ENCODE data around the gene MYZAP.

MYZAP gene

GRCh38 chr15:57665939-57666338 lies 74.2 kb downstream of the MYZAP start:
- no peak for DNase-seq

DNA sequence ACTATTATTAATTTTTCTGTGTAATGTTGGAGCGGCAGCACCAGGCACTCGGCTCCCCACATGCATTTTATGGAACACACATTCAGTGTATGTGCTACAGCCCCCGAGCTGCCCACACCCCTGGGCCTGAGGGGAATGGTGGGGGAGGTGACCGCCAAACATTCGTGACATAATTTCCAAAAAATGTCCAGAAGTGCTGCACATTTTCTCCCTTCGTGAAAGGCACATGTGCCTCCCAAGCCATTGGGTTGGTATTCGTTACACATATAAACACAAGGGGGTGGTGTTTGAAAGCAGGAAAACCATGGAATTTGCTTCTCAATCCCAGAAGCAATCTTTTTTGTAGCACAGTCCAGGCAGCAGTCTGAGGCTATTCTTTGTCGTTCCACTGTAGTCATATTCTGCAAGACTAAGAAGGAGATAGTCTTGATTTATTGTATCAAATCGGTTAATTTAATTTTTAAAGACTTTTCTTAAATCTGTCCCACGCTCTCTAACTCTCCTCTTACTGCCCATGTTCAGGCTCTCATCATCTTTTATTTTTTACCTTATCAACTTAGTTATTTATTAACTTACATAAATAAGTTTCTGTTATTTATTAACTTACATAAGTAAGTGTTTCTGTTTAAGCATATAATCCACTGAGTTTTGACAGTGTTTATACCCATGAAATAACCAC lies 75.6 kb downstream of the MYZAP start:
- no peak for DNase-seq

DNA sequence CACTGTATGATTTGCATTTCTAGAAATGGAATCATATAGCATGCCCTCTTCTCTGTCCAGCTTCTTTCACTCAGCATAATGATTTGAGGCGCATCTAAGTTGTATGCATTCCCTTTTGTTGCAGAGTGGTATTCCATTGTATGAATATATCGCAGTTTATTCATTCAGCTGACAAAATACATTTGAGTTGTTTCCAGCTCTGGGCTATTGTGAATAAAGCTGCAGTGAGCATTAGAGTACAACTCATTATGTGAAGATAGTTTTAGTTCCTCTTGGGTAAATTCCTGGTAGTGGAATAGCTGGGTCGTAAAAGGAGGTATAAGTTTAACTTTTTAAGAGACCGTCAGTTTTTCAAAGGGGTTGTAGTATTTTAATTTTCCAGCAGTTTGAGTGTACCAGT lies 76.3 kb downstream of the MYZAP start:
- DNase-seq, result no peak

DNA sequence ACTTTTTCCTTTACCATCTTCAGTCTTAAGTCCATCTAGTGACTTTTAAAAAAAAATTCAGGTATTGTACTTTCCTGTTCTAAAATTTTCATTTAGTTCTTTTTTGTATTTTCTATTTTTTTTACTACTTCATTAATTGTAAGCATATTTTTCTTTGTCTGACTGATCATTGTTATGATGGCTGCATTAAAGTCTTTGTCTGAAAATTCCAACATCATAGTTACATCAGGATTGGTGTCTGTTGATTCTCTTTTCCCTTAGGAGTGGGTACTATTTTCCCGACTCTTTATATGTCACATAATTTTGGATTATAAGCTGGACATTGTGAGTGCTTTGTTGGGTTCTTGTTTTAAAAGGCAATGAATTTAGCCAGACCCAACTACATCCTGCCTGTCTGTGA lies 79.9 kb downstream of the MYZAP start:
- DNase-seq, result no peak

GRCh38 chr15:57675481-57676181 lies 83.9 kb downstream of the MYZAP start:
- DNase-seq, result no peak

DNA sequence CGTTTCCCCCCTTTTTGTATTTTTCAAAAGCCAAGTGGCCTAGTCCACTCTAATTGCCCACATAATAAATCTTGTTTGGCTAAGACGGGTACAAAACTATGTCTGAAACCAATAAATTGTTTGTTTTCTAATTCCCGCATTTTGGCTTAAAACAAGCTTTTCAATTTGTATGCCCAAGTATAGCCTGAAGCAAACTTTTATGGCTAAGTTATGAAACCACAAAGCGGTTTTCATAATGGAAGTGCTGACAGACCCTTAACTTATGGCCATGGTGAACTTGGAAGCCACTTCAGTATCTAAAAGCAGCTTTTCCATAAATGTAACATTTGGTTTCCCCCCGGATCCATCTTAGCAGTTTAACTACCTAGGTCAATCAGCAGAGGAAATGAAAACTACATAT lies 84.9 kb downstream of the MYZAP start:
- DNase-seq, result no peak

- DNase-seq, result no peak
Observed at GRCh38 chr15:57677204-57677603, 85.5 kb downstream of the MYZAP start.

GRCh38 chr15:57680021-57680420 lies 88.3 kb downstream of the MYZAP start:
- no peak for DNase-seq

- no peak for DNase-seq
Observed at GRCh38 chr15:57681011-57681410, 89.3 kb downstream of the MYZAP start.

GRCh38 chr15:57683481-57683880 lies 91.8 kb downstream of the MYZAP start:
- no peak for DNase-seq

DNA sequence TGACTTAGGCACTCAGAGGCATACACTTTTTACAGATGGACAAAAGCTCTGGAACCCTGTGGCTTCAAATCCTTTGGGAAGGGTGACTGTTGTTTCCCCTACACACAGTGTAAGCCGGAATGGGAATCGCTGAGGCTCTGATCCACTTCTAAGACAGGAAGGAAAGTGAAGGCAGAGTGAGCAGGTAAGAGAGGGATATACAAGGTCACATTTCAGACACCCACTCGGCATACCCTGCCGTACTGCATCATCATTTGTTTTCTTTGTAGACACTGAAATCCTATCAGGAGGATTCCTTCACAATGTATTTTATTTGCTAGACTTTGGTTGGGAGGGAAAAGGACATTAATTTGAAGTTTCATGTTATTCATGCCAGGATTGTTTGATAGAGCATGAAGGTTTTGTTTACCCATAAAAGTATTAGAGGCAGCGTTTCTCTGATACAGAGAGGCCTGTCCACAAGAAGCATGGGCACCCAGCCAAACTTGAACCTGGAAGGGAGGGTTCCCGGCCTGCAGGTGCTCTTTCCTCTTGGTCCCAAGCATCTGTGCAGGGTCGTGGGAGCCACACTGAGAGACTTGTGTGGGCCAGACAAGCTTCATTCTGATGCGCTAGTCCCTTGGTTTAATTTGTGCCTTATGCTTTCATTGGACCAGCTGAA lies 92.9 kb downstream of the MYZAP start:
- DNase-seq, result peak; percentile 39

DNA sequence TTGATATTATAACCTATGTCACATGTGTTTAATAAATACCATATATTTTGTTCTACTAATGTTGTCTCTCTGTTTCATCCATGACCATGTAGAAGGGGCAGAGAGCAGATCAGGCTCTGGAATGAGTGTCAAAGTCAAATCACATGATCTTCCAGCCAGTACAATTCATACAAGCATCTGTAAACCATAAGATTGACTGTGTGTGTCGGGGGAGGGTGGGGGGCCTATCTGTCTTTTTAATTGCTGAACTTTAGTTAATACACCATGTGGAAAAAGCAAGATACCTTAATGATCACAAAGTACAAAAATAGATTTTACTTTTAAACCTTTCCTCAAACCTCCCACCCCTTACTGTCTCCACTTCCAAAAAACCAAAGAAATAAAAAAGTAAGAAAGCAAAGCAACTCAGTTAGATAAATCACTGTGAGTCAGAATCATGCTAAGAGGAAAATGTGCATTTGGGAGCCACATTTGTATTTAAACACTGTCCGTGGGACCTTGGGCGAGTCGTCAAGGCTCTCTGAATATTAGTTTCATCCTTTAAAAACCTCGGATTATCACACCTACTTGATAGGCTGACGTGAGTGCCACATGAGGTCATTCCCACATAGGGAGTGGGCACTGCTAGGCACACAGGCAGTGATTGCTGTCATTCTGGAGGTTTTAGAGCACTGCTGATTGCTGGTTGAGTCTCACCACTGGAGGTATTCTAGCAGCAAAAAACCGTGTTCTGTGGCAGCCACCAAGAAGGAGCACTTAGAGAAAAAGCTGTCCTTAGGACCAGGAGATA lies 93.8 kb downstream of the MYZAP start:
- DNase-seq, result no peak

- no peak for DNase-seq
Observed at GRCh38 chr15:57686657-57687056, 95.0 kb downstream of the MYZAP start.

DNA sequence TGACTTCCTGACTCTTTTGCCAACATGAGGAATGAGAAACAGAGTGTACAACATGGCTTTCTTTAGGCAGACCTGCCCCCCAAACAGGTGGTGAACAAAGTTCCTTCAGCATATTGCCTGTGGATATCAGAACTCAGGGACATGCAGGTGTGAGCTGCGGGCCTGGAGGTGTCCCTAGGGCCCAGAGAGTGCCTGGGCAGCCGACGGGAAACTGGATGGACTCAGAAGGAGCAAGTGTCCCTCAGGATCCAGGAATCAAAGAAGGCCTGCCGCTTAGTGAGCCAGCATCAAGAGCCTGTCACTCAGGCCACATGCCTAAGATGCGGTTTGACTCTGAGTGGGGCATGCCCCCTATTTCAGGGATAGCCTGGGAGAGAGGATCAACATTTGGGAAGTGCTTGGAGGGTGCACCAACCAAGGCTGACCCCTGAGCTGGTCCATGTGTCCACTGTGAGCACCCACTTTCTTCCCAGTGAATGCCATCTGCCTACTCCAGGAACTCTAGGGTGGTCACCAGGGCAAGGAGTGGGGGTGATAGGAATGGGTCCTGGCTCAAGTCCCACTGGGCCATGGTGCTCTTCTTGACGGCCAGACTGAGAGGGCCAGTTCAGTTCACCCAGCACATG lies 98.8 kb downstream of the MYZAP start:
- DNase-seq, result no peak

DNA sequence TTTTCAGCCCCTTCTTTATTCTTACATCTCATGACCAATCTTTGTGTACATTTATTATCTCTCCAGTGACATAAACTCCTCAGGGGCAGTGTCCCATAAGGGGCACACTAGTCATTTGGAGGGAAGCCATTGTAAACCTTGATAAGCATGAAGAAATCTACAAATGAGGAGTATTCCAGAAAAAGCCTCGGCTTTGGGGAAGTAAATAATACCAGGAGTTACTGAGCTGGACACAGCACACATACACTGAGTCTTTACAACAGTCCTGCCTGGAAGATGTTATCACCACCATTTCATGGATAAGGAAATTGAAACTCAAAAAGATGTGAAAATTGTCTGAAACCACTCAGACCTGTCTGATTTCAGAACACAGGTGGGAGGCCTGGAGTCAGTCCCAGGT lies 99.4 kb downstream of the MYZAP start:
- no peak for DNase-seq

GRCh38 chr15:57692709-57693108 lies 101.0 kb downstream of the MYZAP start:
- no peak for DNase-seq

DNA sequence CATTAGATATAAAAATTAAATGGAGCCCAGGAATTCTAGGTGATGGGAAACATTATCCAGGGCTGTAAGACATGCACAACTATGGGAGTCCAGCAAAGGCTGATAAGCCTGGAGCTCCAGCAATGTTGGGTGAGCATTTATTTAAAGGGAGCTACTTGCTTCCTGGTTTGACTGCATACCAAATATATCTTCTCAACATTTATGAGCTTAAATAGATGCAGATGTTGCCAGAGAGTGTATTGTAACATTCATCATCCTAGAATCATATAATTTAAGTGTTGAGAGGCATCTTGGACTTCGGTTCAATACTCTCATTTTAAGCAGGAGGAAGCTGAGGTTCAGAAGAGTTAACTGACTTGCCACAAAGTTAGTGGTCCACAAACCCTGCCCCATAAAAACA lies 102.6 kb downstream of the MYZAP start:
- no peak for DNase-seq

- peak; percentile 2 for DNase-seq
Observed at GRCh38 chr15:57696146-57696545, 104.4 kb downstream of the MYZAP start.

- DNase-seq, result no peak
Observed at GRCh38 chr15:57697588-57697987, 105.9 kb downstream of the MYZAP start.

GRCh38 chr15:57698243-57698642 lies 106.5 kb downstream of the MYZAP start:
- no peak for DNase-seq

- no peak for DNase-seq
Observed at GRCh38 chr15:57698991-57699390, 107.3 kb downstream of the MYZAP start.

- DNase-seq, result no peak
Observed at GRCh38 chr15:57703387-57703786, 111.7 kb downstream of the MYZAP start.

DNA sequence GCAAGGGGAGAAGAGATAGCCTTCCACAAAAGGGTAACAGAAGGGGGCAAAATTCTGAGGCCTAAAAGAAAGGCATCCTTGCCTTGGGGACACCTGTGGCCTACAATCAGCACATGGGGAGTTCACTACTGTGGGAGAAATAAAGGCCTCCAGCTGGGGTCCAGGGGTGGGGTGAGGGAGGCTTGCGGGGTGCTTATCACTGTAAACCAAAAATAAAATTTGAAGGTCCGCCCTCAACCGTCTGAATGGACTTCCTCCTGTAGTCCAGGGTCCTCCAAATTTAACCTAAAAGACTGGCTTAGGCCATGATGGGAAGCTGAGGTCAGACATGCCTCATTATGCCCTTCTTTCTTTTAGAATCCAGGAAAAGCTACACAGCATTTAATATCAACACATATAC lies 112.7 kb downstream of the MYZAP start:
- no peak for DNase-seq

Measured in NCI-H2029 (cell line).